Right lobe of liver (tissue), 4 donors: ENCODE results near the gene CDC42BPA.

ENCODE experiments used
- POLR2A ChIP-seq: fragments of 450-650 bp; IDR thresholded peaks from one replicate; pipeline ENCODE4 v1.6.1; 2017; ENCODE audit warnings: antibody characterized with exemption, mild to moderate bottlenecking
- TF ChIP-seq, protein P1 (sequence below), 4 donors: fragments of 200-600 bp in 3 of 4; fragments of 450-650 bp in 1 of 4; IDR thresholded peaks; one replicate each; pipeline versions ENCODE4 v1.5.1 to v1.8.0; 2016 to 2022; ENCODE audit warnings: antibody characterized with exemption in 4 of 4, mild to moderate bottlenecking in 2 of 4
- donor health status: DM: no; HTN: no; CAD: no.
- donor health status: DM: no; HTN: no; CAD: no.
- donor health status: DM: no; HTN: yes; CAD: no.

DNA sequence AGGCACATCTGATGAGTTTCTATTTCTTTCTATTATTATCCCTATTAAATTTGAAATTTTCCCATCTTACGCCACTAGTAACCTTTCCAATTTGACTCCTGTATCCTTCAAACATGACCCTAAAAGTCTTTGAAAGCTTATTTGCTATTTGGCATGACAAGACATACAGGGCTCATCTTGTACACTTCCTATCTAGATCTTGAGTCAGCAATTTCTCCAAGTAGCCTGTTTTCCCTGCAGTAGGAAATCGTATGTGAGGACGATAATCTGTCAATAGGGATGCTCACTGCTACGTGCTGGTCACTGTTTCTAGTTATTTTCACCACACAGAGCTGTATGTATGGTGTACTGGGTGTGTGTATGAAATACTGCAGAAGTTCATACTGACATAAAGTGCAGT, 142.7 kb downstream of the CDC42BPA start:
- TF ChIP-seq, protein P1, sequence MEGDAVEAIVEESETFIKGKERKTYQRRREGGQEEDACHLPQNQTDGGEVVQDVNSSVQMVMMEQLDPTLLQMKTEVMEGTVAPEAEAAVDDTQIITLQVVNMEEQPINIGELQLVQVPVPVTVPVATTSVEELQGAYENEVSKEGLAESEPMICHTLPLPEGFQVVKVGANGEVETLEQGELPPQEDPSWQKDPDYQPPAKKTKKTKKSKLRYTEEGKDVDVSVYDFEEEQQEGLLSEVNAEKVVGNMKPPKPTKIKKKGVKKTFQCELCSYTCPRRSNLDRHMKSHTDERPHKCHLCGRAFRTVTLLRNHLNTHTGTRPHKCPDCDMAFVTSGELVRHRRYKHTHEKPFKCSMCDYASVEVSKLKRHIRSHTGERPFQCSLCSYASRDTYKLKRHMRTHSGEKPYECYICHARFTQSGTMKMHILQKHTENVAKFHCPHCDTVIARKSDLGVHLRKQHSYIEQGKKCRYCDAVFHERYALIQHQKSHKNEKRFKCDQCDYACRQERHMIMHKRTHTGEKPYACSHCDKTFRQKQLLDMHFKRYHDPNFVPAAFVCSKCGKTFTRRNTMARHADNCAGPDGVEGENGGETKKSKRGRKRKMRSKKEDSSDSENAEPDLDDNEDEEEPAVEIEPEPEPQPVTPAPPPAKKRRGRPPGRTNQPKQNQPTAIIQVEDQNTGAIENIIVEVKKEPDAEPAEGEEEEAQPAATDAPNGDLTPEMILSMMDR (IDR thresholded peaks at IDR 0.05): no peak
- no peak for TF ChIP-seq POLR2A
